A673 (cell line): ENCODE results near the gene ZNF462. TPM values are rescaled to one million over a fixed set of nuclear protein-coding genes. Genes with fewer than 3 reads are reported as not detected.

Experiments
- BruUV-seq: library from RNA; stranded (reverse); fragments of 400-500 nt; replicated peaks from 2 replicates; lab custom pipeline; 2021; lab: Mats Ljungman, UMichigan
- CTCF ChIA-PET: fragments of 300-600 bp; sonication (Branson Sonifier 250); formaldehyde crosslinking; loops from one replicate; lab custom pipeline; 2022; ENCODE audit warnings: antibody characterized with exemption; lab: Charles Lee
- POLR2A ChIA-PET: fragments of 300-600 bp; sonication (Branson Sonifier 250); formaldehyde crosslinking; loops from one replicate; lab custom pipeline; 2022; ENCODE audit warnings: antibody characterized with exemption; ENCODE audit not compliant: low non-redundant PET; lab: Charles Lee
- DNase-seq: peaks from one replicate; pipeline ENCODE4 v3.0.0-alpha.2; 2015; ENCODE audit warnings: low spot score
- H3K27ac ChIP-seq: fragments of 200-600 bp; sonication (generic); 2 replicates; pipeline ENCODE4 v1.5.1; 2016; ENCODE audit warnings: mixed run types, low read depth, mild to moderate bottlenecking, mixed read lengths, antibody characterized with exemption, low read length; ENCODE audit not compliant: poor library complexity, severe bottlenecking
- H3K27me3 ChIP-seq: fragments of 200-600 bp; sonication (generic); replicated peaks from 2 replicates; pipeline ENCODE4 v1.6.1; 2017; ENCODE audit warnings: mixed run types, low read depth, mild to moderate bottlenecking, mixed read lengths, antibody characterized with exemption, low read length; ENCODE audit not compliant: insufficient read depth, poor library complexity
- H3K36me3 ChIP-seq: fragments of 200-600 bp; sonication (generic); 2 replicates; pipeline ENCODE4 v1.6.1; 2016; ENCODE audit warnings: mixed run types, mild to moderate bottlenecking, mixed read lengths, antibody characterized with exemption, low read length; ENCODE audit not compliant: insufficient read depth, poor library complexity, severe bottlenecking
- H3K4me1 ChIP-seq: fragments of 200-600 bp; sonication (generic); 2 replicates; pipeline ENCODE4 v1.6.1; 2017; ENCODE audit warnings: mixed run types, mild to moderate bottlenecking, mixed read lengths, antibody characterized with exemption, low read length; ENCODE audit not compliant: insufficient read depth, poor library complexity, severe bottlenecking
- H3K4me3 ChIP-seq: fragments of 200-600 bp; sonication (generic); 2 replicates; pipeline ENCODE4 v1.5.1; 2016; ENCODE audit warnings: low read depth, mixed run types, mild to moderate bottlenecking, mixed read lengths, low read length; ENCODE audit not compliant: poor library complexity, severe bottlenecking
- H3K9me3 ChIP-seq: fragments of 200-600 bp; sonication (generic); 2 replicates; pipeline ENCODE4 v1.6.1; 2016; ENCODE audit warnings: mixed run types, low read depth, mild to moderate bottlenecking, mixed read lengths, antibody characterized with exemption, low read length; ENCODE audit not compliant: poor library complexity, severe bottlenecking
- CTCF ChIP-seq: fragments of 300-800, 200-600 bp; sonication (generic); conservative IDR thresholded peaks from 2 replicates; pipeline ENCODE4 v1.5.1; 2017; ENCODE audit warnings: low read depth, mild to moderate bottlenecking, antibody characterized with exemption, low read length, moderate library complexity, mixed read lengths
- EZH2 ChIP-seq: fragments of 200-600 bp; sonication (generic); IDR thresholded peaks from 2 replicates; pipeline ENCODE4 v1.6.1; 2017; ENCODE audit warnings: borderline replicate concordance, low read depth, mild to moderate bottlenecking, mixed read lengths, antibody characterized with exemption, low read length; ENCODE audit not compliant: poor library complexity, severe bottlenecking
- intact Hi-C: fragments of 100-400 bp; cut with micrococcal nuclease; formaldehyde crosslinking; loops from one replicate; pipeline ENCODE4 v1.10.0; 2022; ENCODE audit not compliant: unreplicated experiment
- total RNA-seq: library from RNA; stranded (reverse); gene quantifications from 2 replicates; pipeline ENCODE4 v1.2.3, GENCODE V29; 2021

The ZNF462 gene
- total RNA-seq, 1 experiment from 2014 or later: 40.5 TPM

GRCh38 chr9:106834888-106835287 is 28.1 kb upstream of the ZNF462 start:
- Histone ChIP-seq H3K27me3 (peaks cover 4% of the 10 kb centered on the region), H3K27ac (no peak overlapping the region), H3K36me3 (no peaks in the 10 kb centered on the region), H3K4me1 (no peaks in the 10 kb centered on the region), H3K4me3 (no peak overlapping the region), H3K9me3 (no peaks in the 10 kb centered on the region)
- ChIA-PET CTCF (no interaction called here), POLR2A (no interaction called here)
- intact Hi-C loops: no loop called here
- TF ChIP-seq CTCF (no peak), EZH2 (no peak)
- no TSS peak for BruUV-seq
- DNase-seq: no peak

GRCh38 chr9:106835840-106836239 is 27.1 kb upstream of the ZNF462 start:
- ChIA-PET CTCF (no interaction called here), POLR2A (no interaction called here)
- Histone ChIP-seq H3K36me3 (no peaks in the 10 kb centered on the region), H3K27ac (no peak overlapping the region), H3K4me3 (no peak overlapping the region), H3K9me3 (no peaks in the 10 kb centered on the region), H3K27me3 (peaks cover 8% of the 10 kb centered on the region), H3K4me1 (no peaks in the 10 kb centered on the region)
- no TSS peak for BruUV-seq
- TF ChIP-seq CTCF: no peak
- TF ChIP-seq EZH2: no peak
- intact Hi-C loops: no loop called here
- no peak for DNase-seq

GRCh38 chr9:106843371-106843770 is 19.6 kb upstream of the ZNF462 start:
- Histone ChIP-seq H3K4me3 (no peak overlapping the region), H3K27me3 (peaks cover 7% of the 10 kb centered on the region), H3K9me3 (no peaks in the 10 kb centered on the region), H3K36me3 (no peaks in the 10 kb centered on the region), H3K4me1 (no peaks in the 10 kb centered on the region), H3K27ac (no peak overlapping the region)
- DNase-seq: no peak
- intact Hi-C loops: no loop called here
- ChIA-PET CTCF (no interaction called here), POLR2A (no interaction called here)
- no peak for TF ChIP-seq EZH2
- TF ChIP-seq CTCF: no peak
- BruUV-seq: no TSS peak
